ENCODE measurements around the gene HSD17B13.
"Not testable (repeated sequence)": the region's sequence is repeated elsewhere in the genome, so short reads cannot be mapped to it uniquely, and the experiment has no call there.

The HSD17B13 gene

DNA sequence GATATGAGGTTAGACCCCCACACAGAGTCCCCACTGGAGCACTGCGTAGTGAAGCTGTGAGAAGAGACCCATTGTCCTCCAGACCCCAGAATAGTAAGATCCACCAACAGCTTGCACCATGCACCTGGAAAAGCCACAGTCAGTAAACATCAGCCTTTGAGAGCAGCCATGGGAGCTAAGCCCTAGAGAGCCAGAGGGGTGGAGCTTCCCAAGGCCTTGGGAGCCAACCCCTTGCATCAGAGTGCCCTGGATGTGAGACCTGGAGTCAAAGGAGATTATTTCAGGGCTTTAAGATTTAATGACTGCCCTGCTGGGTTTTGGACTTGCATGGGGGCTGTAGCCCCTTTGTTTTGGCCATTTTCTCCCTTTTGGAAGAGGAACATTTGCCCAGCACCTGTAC lies 35.7 kb downstream of the HSD17B13 start:
- Histone ChIP-seq H3K9me2 (ENCODE audit: low read depth, low read length) (no peaks in the 10 kb centered on the region), H3K27ac (ENCODE audit: low read depth, low read length, poor library complexity, severe bottlenecking) (no peak overlapping the region)
- TF ChIP-seq EZH2 (IDR thresholded peaks at IDR 0.05; ENCODE audit: borderline replicate concordance, low read length): no peak
- TF ChIP-seq, protein P1, sequence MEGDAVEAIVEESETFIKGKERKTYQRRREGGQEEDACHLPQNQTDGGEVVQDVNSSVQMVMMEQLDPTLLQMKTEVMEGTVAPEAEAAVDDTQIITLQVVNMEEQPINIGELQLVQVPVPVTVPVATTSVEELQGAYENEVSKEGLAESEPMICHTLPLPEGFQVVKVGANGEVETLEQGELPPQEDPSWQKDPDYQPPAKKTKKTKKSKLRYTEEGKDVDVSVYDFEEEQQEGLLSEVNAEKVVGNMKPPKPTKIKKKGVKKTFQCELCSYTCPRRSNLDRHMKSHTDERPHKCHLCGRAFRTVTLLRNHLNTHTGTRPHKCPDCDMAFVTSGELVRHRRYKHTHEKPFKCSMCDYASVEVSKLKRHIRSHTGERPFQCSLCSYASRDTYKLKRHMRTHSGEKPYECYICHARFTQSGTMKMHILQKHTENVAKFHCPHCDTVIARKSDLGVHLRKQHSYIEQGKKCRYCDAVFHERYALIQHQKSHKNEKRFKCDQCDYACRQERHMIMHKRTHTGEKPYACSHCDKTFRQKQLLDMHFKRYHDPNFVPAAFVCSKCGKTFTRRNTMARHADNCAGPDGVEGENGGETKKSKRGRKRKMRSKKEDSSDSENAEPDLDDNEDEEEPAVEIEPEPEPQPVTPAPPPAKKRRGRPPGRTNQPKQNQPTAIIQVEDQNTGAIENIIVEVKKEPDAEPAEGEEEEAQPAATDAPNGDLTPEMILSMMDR (IDR thresholded peaks at IDR 0.05; ENCODE audit: low read length): no peak

DNA sequence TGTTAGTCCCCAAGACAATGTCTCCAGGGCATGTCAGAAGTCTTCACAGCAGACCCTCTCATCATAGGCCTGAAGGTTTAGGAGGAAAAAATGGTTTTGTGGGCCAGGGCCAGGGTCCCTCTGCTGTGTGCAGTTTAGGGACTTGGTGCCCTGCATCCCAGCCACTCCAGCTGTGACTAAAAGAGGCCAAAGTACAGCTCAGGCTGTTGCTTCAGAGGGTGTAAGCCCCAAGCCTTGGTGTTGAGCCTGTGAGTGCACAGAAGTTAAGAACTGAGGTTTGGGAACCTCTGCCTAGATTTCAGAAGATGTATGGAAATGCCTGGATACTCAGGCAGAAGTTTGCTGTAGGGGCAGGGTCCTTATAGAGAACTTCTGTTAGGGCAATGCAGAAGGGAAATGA lies 38.4 kb downstream of the HSD17B13 start:
- H4K20me1 ChIP-seq (ENCODE audit: insufficient read depth, low read length); H3K9me2 ChIP-seq (ENCODE audit: low read depth, low read length); H3K36me3 ChIP-seq (ENCODE audit: insufficient read depth, low read length); H3K4me3 ChIP-seq (ENCODE audit: low read depth, low read length, poor library complexity, severe bottlenecking); H3K4me2 ChIP-seq (ENCODE audit: low read length); H3K9ac ChIP-seq (ENCODE audit: low read length); H3K79me2 ChIP-seq (ENCODE audit: insufficient read depth, low read length); H3K4me1 ChIP-seq (ENCODE audit: insufficient read depth, low read length, severe bottlenecking); H3F3A ChIP-seq (ENCODE audit: insufficient read depth, low read length); H3K27ac ChIP-seq (ENCODE audit: low read depth, low read length, poor library complexity, severe bottlenecking); H3K9me3 ChIP-seq (ENCODE audit: low read length); H2AFZ ChIP-seq (ENCODE audit: low read length); H3K27me3 ChIP-seq (ENCODE audit: insufficient read depth, low read length): not testable (repeated sequence)

More for the DNA sequence above, 35.7 kb downstream of the HSD17B13 start:
- H3K9ac ChIP-seq (ENCODE audit: low read length): no peak overlapping the region
- H3K36me3 ChIP-seq (ENCODE audit: insufficient read depth, low read length): no peaks in the 10 kb centered on the region
- no peaks in the 10 kb centered on the region for H3K79me2 ChIP-seq (ENCODE audit: insufficient read depth, low read length)
- no peaks in the 10 kb centered on the region for H3K9me3 ChIP-seq (ENCODE audit: low read length)
- no peaks in the 10 kb centered on the region for H3F3A ChIP-seq (ENCODE audit: insufficient read depth, low read length)
- H3K4me2 ChIP-seq (ENCODE audit: low read length): no peak overlapping the region
- H4K20me1 ChIP-seq (ENCODE audit: insufficient read depth, low read length): no peaks in the 10 kb centered on the region
- H3K4me3 ChIP-seq (ENCODE audit: low read depth, low read length, poor library complexity, severe bottlenecking): no peak overlapping the region
- H3K4me1 ChIP-seq (ENCODE audit: insufficient read depth, low read length, severe bottlenecking): no peaks in the 10 kb centered on the region
- H2AFZ ChIP-seq (ENCODE audit: low read length): no peak overlapping the region
- H3K27me3 ChIP-seq (ENCODE audit: insufficient read depth, low read length): no peaks in the 10 kb centered on the region

DNA sequence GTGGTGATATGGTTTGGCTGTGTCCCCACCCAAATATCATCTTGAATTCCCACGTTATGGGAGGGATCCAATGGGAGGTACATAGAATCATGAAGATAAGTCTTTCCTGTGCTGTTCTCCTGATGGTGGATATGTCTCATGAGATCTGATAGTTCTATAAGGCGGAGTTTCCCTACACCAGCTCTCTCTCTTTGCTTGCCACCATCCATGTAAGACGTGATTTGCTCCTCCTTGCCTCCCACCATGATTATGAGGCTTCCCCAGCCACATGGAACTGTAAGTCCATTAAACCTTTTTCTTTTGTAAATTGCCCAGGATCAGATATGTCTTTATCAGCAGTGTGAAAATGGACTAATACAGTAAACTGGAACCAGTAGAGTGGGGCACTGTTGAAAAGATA lies 39.5 kb downstream of the HSD17B13 start:
- H3K27me3 ChIP-seq (ENCODE audit: insufficient read depth, low read length): no peaks in the 10 kb centered on the region
- no peak overlapping the region for H3K9ac ChIP-seq (ENCODE audit: low read length)
- no peak overlapping the region for H2AFZ ChIP-seq (ENCODE audit: low read length)
- no peak overlapping the region for H3K27ac ChIP-seq (ENCODE audit: low read depth, low read length, poor library complexity, severe bottlenecking)
- H3K4me2 ChIP-seq (ENCODE audit: low read length): no peak overlapping the region
- no peaks in the 10 kb centered on the region for H3K79me2 ChIP-seq (ENCODE audit: insufficient read depth, low read length)
- H3K4me1 ChIP-seq (ENCODE audit: insufficient read depth, low read length, severe bottlenecking): no peaks in the 10 kb centered on the region
- no peaks in the 10 kb centered on the region for H3K9me2 ChIP-seq (ENCODE audit: low read depth, low read length)
- TF ChIP-seq, protein P1 (IDR thresholded peaks at IDR 0.05; ENCODE audit: low read length): no peak
- TF ChIP-seq EZH2 (IDR thresholded peaks at IDR 0.05; ENCODE audit: borderline replicate concordance, low read length): no peak
- no peak overlapping the region for H3K4me3 ChIP-seq (ENCODE audit: low read depth, low read length, poor library complexity, severe bottlenecking)
- H3F3A ChIP-seq (ENCODE audit: insufficient read depth, low read length): no peaks in the 10 kb centered on the region
- H3K9me3 ChIP-seq (ENCODE audit: low read length): no peaks in the 10 kb centered on the region
- no peaks in the 10 kb centered on the region for H4K20me1 ChIP-seq (ENCODE audit: insufficient read depth, low read length)
- no peaks in the 10 kb centered on the region for H3K36me3 ChIP-seq (ENCODE audit: insufficient read depth, low read length)

DNA sequence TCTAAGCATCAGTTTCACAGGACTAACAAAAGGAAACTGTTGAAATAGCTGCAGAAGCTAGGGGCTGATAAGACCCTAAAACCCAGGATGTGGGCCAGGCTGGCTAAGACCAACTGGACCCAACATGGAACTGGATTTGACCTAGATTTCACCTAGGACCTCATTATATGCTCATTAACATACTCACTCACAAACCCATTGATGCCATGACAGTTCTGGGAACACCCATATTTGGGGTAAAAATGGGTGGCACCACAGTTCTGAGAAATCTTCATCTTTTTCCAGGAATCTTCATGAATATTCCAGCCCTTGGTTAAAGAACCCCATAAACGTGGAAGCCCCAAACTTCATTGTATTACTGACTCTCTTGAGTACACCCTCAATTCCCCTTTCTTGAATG lies 41.1 kb downstream of the HSD17B13 start:
- Histone ChIP-seq H3F3A (ENCODE audit: insufficient read depth, low read length) (no peaks in the 10 kb centered on the region), H3K79me2 (ENCODE audit: insufficient read depth, low read length) (no peaks in the 10 kb centered on the region), H3K9me2 (ENCODE audit: low read depth, low read length) (no peaks in the 10 kb centered on the region), H3K4me3 (ENCODE audit: low read depth, low read length, poor library complexity, severe bottlenecking) (no peak overlapping the region), H3K27me3 (ENCODE audit: insufficient read depth, low read length) (no peaks in the 10 kb centered on the region), H4K20me1 (ENCODE audit: insufficient read depth, low read length) (no peaks in the 10 kb centered on the region), H3K36me3 (ENCODE audit: insufficient read depth, low read length) (no peaks in the 10 kb centered on the region), H3K9me3 (ENCODE audit: low read length) (no peaks in the 10 kb centered on the region), H3K9ac (ENCODE audit: low read length) (no peak overlapping the region), H3K27ac (ENCODE audit: low read depth, low read length, poor library complexity, severe bottlenecking) (no peak overlapping the region), H2AFZ (ENCODE audit: low read length) (no peak overlapping the region), H3K4me1 (ENCODE audit: insufficient read depth, low read length, severe bottlenecking) (no peaks in the 10 kb centered on the region), H3K4me2 (ENCODE audit: low read length) (no peak overlapping the region)
- TF ChIP-seq, protein P1 (IDR thresholded peaks at IDR 0.05; ENCODE audit: low read length): no peak
- TF ChIP-seq EZH2 (IDR thresholded peaks at IDR 0.05; ENCODE audit: borderline replicate concordance, low read length): no peak
